Measurements from ENCODE around the gene SNRPA1.

SNRPA1 gene

DNA sequence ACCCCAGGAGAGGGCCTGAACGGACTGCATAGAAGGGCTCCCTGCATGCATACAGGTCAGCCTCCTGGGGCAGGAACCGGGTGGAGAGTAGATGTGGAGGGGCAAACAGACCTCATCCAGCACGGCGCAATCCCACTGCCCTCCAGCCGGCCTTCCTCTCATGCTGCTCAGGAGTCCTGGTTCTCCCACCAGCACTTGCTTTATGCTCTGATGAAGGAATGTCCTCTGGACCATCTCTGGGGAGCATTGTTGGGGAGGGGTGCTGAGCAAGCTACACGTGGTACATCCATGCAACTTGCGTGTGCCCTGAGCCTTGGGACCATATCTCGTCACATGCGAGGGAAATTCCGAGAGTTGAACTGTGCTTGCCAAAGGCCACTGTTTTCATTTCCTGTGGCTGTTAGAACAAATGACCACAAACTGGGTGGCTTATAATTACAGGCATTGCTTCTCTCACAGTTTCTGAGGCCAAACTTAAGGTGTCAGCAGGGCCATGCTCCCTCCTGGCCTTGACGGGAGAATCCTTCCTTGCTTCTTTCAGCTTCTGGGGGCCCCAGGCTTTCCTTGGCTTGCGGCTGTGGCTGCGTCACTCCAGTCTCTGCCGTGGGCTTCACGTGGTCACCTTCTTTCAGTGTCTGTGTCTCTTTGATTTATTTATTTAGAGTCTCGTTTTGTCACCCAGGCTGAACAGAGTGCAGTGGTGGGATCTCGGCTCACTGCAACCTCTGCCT lies 30.0 kb downstream of the SNRPA1 start:
- DNase-seq (ENCODE audit: low read depth in 2 of 2, low spot score in 1 of 2): no peak

DNA sequence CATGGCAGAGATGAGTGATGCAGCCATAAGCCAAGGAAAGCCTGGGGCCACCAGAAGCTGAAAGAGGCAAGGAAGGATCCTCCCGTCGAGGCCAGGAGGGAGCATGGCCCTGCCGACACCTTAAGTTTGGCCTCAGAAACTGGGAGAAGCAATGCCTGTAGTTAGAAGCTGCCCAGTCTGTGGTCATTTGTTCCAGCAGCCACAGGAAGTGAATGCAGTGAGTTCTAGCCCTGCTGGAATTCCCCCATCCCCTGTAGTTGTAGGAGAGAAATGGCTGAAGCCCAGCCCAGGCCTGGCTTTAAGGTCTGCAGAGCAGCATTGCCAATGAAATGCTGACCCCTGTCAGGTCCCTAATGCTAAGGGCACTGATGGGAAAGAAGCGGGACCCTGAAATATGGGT lies 31.0 kb downstream of the SNRPA1 start:
- no peak for DNase-seq (ENCODE audit: low read depth in 2 of 2, low spot score in 1 of 2)

DNA sequence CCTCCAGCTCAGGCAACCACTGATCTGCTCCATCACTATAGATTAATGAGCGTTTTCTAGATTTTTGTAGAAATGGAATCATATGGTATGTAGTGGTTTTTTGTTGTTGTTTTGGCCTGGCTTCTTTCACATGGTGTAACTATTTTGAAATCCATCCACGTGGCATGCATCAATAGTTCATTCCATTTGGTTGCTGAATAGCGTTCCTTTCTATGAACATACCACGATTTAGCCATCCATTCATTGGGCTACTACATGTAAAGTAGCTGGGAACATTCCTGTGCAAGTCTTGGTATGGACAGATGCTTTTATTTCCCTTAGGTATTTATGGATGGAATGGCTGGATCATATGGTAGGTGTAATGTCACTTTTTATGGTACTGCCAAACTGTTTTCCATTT lies 32.5 kb downstream of the SNRPA1 start:
- DNase-seq (ENCODE audit: low read depth in 2 of 2, low spot score in 1 of 2): no peak

DNA sequence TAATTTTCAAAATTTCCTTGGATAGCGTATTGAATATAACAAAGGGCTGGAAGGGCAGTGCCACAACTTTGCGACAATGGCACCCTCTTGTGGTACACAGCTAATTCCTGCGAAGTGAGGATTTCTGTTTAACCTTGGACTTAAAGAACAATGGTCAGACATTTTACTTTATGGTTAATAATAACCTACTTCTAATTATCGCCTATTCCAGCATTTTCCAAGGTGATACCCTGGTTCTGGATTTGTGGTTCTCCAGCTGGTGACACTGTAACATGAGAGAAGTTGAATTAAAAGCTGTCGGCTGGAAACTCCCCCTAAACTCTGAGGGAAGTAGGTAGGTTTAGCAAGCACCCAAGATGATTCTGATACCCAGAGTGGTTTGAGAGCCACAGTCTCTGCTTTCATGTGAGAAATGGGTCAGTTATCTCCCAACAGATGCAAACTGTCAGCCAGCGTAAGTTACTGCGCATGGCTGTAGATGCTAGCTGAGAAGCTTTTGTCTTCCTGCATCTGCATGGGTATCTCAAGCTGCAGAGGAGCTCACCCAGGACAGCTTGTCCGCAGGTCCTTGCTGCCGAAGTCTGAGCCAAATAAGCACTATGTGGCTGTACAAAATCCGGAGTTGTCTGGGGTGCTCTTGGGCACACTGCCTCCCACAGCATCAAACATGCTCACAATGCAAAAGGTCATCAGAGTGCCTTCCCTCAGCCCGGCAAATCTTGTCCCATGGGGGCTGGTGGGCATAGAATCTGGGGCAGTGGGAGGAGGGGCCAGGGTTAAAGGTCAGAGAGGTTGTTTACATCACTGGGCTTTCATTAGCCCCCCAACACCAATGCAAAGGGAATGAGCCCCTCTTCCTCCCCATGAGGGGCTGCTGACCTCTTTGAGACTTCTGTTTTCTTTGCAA lies 36.6 kb downstream of the SNRPA1 start:
- DNase-seq (ENCODE audit: low read depth in 2 of 2, low spot score in 1 of 2): no peak

DNA sequence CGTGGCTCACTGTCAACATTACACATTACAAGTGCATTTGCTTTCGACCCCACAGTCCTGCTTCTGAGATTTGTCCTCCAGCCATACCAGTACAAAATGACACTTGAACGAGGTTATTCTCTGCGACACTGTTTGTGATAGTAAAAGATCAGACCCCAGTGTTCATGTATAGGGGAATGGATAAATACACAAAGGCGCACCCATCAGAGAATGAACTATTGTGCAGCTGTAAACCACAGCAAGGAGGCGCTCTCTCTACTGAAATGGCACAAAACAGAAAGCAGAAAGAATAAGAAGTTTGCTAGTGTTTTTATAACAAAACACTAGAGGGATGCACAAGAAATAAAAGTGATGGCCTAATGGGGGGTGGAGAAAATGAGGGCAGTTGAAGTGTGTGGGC lies 38.3 kb downstream of the SNRPA1 start:
- no peak for DNase-seq (ENCODE audit: low read depth in 2 of 2, low spot score in 1 of 2)

DNA sequence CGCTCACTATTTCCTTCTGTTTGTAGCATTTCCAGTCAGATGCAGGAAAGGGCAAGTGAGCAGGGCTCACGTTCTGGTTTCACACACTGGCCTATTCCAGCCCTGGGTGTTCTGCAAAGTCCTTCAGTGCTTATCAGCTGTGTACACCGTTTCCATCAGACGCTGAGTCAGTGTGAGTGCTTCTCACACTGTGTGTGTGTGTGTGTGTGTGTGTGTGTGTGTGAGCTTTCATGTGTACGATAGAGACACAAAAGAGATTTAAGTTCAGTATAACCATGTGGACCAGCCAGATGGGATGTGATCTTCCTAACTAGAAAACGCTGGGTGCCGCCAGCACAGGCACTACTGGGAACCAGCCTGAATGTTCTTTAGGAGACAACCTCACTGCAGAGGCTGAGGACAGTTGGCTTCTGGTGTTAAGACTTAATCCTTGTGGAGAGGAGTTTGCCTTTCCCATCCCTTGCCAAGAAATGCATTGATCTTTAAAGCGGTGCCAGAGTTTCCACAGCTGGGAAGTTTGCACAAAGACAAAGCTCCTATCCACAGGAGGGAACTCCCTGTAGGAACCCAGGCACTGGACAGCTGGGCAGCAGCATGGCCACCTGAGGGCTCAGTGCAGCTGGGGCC lies 39.3 kb downstream of the SNRPA1 start:
- no peak for DNase-seq (ENCODE audit: low read depth in 2 of 2, low spot score in 1 of 2)

DNA sequence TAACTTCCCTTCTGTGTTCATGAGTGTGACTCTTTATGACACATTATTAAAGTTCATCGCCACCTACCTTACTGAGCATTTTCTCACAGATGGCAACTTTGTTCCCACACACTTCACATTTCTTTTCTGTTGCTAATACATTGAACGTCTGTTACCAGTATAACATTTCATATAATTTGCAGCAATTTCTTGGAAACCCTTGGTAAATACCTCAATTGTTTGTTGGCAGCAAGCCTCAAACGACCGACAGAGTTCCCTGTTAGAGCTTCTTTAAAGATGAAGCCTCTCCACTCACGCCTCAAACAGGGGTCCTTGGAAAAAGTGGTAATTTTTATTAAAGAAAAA lies 40.0 kb downstream of the SNRPA1 start:
- DNase-seq (ENCODE audit: low read depth in 2 of 2, low spot score in 1 of 2): no peak

DNA sequence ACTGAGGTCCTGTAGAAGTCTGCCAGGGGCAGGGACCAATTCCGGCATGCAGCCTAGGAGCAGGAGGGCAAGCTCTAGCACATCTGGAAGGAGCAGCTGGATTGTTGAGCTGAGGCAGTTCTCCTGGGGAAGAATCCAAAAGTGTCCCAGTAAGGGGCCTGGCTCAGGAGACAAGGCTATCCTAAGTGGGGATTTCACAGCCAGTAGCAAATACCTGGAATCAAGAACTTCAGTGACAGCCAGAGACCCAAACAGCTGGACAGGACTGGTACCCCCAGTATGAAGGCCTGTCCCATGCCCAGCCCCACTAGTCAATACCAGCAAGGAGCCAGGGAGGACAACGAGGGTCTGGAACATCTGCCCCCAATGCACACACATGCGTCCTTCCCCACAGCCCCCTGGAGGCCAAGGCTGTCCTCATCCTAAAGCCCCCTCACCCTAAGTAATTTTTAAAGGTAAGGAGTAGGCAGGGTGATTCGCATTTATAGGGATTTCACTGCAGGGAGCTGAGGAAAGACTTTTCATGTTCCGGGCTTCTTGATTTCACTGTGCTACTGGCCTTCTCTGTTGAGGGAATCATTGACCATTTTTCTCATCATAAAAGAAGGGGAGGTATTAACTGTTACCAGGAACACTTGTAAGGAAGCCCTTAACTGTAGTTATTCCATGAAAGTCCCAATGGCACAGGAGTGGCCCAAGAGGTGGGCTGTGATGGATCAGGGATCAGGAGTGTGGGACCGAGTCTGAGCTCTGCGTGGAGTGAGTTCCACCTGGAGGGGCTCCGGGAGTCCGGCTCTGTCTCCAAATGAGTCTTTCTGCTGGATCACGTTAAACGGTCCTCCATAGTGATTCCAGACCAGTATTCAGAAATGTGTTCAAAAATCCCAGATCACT lies 40.6 kb downstream of the SNRPA1 start:
- DNase-seq (ENCODE audit: low read depth in 2 of 2, low spot score in 1 of 2): no peak

- DNase-seq (ENCODE audit: low read depth in 2 of 2, low spot score in 1 of 2): no peak
Observed at GRCh38 chr15:101252836-101253235, 42.2 kb downstream of the SNRPA1 start.

DNA sequence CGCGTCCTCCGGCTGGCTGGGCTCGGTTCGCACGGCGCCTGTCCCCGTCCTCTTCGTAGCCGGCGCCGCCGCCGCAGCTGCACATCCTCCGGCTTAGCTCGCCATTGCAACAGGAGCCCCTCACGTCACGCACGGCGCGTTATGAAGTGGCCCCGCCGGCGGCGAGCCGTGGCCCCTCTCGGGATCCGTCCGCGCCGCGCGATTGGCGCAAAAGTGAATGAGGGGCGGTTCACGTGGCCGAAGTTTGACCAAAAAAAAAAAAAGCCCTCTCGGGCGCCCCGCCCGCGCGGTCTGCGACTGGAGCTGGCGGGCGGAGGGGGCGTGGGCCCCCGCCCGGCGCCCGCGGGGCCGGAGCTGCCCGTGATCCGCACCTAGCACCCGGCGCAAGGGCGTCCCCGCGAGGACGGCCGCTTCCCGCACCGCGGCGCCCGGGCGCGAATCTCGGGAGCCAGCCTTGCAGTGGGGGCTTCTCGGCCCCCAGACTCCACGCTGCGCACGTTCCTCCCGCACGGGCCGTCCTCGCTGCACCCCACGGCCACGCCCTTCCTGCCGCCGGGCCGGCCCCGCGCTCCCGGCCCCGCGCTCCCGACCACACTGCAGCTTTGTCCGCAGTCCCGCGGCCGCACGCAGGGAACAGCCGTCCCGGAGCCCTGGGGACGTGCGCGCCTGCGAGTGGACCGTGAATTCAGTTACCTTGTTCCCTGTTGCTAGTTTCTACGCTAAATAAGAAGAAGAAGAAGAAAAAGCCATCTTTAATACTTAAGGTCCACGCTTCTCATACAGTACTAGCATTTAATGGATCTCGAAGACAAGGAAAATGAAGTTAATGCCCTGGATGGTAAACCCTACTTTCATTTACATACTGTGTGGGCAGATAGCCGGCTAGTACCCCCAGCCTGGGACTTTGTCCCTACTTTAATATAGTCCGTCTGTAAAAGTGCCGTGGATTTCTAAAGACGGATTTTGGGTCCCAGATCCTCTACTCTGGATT lies 42.9 kb downstream of the SNRPA1 start, which contains the start of gene CHSY1:
Gene CHSY1 (minus strand): TSS at position 219 of the 991 bp plus-strand sequence. CDS start 592 bp downstream, outside the sequence.
- peak; percentile 66 to 76 for DNase-seq (ENCODE audit: low read depth in 2 of 2, low spot score in 1 of 2)

DNA sequence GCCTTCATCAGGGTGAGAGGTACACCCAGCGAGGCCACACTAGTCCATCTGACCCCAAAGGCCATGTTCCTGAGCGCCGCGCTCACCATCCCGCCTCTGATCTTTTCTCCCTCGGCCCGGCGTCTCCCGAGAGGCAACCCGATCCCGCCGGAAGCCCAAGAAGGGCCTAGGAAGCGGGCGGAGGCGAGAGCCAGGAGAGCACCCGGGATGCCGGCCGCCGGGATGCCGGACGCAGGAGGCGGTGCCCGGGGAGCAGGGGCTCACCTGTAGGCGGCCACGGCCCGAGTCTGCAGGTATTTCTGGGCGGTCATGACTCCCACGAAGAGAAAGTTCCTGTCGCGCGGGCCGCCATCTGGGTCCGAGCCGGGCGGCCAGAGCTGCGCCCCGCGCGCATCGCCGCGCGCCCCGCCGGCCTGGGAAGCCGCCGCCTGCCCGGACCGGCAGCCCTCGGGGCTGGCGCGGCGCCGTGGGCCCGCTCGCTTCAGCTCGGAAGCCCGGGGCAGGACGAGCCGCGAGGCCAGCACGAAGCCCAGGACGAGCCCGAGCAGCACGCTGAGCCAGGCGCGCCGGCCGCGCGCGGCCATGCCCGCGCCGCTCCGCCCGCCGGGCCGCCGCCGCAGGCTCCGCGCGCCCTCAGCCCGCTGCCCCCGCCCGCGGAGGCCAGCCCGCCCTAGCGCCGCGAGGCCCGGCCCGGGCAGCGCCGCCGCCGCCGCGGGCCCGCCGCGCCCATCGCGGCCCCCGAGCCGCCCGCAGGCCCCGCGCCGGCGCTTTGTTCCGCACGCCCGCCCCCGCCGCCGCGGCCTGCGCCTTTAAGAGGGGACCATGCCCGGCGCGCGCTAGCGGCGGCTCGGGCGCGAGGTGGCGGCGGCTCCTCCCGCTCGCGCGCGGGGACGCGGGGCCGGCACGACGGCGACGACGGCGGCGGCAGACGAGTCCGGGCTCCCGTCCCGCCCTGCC lies 43.9 kb downstream of the SNRPA1 start:
- DNase-seq (ENCODE audit: low read depth in 2 of 2, low spot score in 1 of 2): no peak

- no peak for DNase-seq (ENCODE audit: low read depth in 2 of 2, low spot score in 1 of 2)
Observed at GRCh38 chr15:101250341-101250831, 44.7 kb downstream of the SNRPA1 start.

DNA sequence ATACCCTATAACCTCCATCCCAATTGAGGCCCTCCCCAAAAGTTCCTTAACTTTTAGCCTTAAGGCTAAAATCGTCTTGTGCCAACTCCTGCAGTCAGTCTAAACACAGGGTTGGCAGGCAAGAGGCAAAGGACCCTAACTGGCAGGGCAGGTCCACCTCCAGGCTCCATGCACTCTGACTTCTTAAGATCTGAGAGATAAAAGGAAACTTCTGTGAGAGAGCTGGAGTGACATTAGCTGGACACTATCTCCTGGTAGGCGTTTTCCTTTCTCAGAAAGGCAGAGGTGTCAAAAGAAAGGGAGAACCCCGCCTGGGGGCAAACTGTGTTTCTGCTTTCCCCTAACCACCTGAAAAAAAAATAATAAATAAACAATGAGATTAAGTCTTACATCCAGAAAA lies 46.8 kb downstream of the SNRPA1 start:
- no peak for DNase-seq (ENCODE audit: low read depth in 2 of 2, low spot score in 1 of 2)

DNA sequence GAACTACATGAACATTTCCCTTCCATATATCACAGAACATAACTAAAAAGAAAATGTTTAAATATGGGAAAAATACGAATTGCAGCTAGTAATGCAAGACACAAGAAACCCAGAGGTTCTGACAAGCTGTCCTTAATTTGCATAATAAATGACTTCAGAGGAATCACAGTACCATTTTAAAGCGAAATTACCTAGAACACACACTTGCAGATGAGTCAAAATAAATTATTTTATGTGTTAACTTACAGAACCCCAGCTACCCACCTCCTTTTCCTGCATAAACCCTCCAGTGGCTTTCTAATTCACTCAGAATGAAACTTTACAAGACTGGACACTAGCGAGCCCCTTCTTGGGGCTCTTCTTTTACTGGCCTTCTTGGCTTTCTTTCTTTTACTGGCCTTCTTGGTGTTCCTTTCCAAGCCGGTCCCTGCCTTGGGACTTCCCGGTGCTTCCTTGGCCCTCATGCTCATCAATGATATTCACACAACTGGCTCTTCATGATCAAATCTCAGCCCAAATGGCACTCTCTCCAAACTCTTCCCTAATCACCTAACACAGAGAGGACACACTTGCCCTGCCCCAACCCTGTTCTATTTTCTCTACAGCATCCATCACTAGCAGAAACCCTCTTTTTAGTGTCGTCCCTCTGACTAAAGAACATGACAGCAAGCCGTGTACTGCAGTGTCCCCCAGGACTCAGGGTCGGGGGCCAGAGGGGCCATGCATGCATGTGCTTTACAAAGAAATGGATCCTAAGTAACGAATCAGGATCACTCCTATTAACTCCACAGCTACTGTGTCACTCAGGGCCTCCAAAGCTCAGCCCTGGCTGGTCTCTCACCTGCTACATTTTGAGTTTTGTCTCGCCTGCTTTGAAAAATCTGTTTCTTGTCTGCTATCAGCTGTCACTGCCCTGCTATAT lies 48.0 kb downstream of the SNRPA1 start:
- no peak for DNase-seq (ENCODE audit: low read depth in 2 of 2, low spot score in 1 of 2)

- DNase-seq (ENCODE audit: low read depth in 2 of 2, low spot score in 1 of 2): no peak
Observed at GRCh38 chr15:101246391-101246790, 48.7 kb downstream of the SNRPA1 start.

- no peak for DNase-seq (ENCODE audit: low read depth in 2 of 2, low spot score in 1 of 2)
Observed at GRCh38 chr15:101244889-101245668, 50.0 kb downstream of the SNRPA1 start.

All from stimulated activated CD8-positive, alpha-beta memory T cell treated with anti-CD3 and anti-CD28 coated beads, Interleukin-4, amount 100 ng/mL, for 4 hours (primary cell).